NOMO-1 treated with DMSO at 0.1 percent for 48 hours (cell line): ENCODE measurements around the gene PNPLA8.
"Not testable (repeated sequence)": the region's sequence is repeated elsewhere in the genome, so short reads cannot be mapped to it uniquely, and the experiment has no call there.

Source experiments
- DNase-seq: peaks from one replicate; lab custom pipeline; 2025; ENCODE audit not compliant: unreplicated experiment; lab: John Stamatoyannopoulos, UW

PNPLA8 gene

DNA sequence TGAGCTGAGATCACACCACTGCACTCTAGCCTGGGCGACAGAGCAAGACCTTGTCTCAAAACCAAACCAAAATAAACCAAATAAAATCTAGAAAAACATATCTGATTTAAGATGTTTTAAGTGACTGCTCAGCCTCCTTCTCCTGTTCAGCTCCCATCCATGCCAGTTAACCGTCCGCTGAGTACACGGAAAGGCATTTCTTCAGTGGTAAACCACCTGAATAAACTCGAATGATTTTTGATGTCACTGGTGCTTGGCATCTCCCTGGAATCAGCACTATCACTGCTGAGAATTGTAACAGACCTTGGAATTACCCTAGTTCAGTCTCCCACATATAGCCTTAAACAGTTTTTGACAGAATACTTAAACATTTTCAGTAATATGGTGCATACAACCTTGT lies 45.6 kb downstream of the PNPLA8 start:
- DNase-seq = no peak

DNA sequence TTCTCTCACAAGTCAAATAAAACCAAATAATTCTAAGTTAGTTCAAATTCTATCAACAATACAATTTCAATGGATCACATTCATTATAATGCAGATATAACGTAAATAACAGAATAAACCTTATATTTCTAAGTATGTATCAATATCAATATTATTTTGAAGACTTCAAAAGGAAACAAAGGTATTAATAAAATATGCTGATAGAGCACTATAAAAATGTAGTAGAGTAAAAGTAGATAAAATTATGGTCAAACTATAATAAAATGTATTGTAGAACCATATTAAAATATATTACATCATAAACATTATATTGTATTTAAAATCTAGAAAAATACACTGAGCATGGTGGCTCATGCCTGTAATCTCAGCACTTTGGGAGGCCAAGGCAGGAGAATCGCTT lies 46.2 kb downstream of the PNPLA8 start:
- DNase-seq = no peak

DNA sequence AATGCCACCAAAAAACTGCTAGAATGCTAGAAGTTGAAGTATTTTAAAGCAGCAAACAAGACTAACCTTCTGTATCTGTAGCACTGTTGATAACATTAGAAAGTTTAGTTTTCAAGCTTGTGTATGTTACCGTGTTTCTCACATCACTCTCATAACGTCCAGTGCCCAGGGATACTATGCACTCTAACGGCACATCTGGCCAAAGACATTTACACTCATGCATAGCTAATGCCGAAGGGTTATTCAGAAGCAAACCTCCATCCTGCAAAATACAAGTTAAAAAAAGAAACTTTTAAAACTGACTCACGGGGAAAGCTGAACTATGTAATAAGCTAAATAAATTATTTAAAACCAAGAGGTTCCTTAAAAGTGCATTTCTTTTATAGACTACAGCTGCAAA lies 46.8 kb downstream of the PNPLA8 start:
- DNase-seq = no peak

DNA sequence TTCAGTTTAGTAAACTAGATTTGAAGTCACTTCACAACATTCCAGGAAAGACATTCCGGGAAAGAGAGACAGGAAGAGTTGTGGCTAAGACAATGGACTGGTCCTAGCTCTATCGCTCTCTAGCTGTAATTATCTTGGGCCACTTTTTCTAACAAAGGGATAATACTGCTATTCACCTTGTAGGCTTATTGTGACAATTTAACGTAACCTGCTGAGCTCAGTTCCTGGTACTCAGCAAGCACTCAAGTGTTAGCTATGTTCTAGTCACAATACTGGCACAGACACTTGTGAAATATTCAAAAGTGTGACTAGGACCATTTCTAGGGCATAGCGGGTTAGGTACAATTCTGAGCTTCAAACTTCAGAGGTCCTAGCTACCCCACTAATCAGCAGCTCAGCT lies 57.7 kb downstream of the PNPLA8 start:
- DNase-seq = no peak

DNA sequence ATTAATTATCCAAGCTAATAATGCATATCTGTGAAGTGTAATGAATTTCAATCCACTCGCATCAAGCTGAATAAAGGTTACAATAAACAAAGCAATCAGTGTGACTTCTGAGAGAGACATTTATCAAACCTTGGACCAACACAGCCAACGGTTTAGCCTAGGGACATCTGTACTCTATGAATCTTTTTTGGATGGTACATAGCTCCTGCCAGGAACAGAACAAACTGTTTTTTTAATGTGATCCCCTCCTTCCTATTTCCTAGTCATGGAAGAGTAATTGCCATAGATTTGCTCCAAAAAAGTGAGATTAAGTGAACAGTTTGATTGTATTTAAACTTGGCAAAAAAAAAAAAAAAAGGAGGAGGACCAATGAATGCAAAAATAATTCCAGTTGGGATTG lies 58.5 kb downstream of the PNPLA8 start:
- DNase-seq = no peak

DNA sequence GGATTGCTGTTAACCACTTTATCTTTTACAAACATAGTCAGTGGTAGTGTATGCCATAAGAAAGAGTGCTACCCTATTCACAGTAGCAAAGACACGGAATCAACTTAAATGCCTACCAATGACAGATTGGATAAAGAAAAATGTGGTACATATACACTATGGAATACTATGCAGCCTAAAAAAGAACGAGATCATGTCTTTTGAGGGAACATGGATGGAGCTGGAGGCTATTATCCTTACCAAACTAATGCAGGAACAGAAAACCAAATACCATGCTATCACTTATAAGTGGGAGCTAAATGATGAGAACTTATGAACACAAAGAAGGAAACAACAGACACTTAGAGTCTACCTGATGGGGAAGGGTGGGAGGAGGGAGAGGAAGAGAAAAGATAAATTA lies 59.6 kb downstream of the PNPLA8 start:
- DNase-seq = not testable (repeated sequence)

DNA sequence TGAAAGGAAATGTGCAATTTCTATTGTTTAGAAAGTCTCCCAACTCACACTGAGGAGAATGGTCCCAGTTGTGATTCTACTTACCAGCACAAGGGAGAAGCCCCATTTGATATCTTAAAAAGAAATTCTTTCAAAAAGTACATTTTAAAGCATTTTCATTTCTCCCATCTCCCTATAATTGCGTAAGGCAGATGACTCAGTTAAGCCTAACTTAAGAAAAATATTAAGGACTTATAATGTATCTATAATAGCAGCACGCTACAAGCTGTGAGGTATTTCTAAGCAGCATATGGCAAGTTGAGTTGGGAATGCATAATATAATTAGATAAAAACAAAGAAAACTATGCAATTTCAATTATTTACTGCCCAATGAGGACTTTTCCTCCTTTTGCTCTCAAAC lies 61.2 kb downstream of the PNPLA8 start:
- no peak for DNase-seq

DNA sequence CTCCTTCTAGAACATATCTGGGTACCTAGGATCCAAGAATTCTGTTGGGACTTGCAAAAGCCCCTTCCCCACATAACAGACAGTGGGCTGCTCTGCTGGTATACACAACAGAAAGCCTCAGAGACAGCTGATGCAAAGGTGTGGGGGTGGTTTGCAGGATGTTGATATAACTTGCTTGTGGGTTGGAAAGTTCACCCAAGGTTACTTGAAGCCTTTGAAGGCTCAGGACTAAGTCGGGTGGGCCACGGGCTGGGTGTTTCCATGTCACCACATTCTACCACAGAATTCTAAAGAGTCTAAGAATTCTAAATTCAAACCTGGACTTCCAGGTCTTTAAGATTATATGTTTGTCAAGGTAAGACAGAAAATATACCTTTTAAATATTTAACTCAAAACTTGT lies 62.3 kb downstream of the PNPLA8 start:
- no peak for DNase-seq

GRCh38 chr7:108461840-108462239 lies 64.1 kb downstream of the PNPLA8 start:
- no peak for DNase-seq

DNA sequence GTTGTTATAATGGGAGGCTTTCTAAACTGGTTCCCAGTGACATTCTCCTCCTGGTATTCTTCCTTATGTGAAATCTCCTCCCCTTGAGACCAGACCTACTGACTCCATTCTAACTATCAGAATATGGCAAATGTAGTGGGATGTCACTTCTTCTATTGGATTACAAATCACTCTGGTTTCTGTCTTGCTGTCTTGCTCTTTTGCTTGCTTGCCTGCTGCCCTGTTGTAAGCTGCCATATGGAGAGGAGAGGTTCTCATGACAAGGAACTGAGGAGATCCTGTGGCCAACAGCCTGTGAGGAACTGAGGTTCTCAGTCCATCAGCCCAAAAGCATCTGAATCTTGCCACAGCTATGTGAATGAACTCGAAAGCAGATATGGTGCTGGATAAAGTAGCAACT lies 65.0 kb downstream of the PNPLA8 start:
- DNase-seq = no peak

GRCh38 chr7:108459922-108460551 lies 65.9 kb downstream of the PNPLA8 start:
- no peak for DNase-seq

- no peak for DNase-seq
Observed at GRCh38 chr7:108457871-108458270, 68.1 kb downstream of the PNPLA8 start.

DNA sequence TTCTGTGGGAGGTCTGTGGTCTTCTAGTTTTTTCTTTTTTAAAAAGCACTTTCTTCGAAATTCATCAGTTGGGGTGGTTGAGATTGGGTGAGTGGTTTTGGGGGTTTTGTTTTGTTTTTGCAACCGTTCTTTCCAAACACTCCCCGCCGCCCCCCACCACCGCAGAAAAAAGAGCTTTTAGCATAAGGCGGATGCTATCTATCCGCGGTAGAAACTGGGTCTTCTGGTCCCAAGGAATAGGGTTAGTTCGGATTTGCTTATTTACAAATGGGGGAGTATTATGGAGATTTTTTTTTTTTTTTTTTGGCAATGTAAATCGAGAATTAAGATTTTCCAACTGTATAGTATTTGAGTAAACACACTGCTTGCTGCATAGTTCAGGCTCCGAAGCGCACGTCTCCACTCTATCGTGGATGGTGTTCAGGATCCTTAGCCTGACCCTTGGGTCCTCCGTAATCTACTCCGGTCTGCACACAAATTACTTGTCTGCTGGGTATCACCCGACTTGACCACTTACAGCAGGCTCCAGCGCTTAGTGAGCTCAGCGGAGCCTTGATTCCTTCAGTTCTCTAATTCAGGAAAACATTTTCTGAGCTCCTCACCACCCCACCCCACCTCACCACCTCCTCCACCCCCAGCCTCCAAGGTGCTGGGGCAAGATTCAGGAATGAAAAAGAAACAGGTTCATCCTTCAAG lies 68.9 kb downstream of the PNPLA8 start:
- no peak for DNase-seq

DNA sequence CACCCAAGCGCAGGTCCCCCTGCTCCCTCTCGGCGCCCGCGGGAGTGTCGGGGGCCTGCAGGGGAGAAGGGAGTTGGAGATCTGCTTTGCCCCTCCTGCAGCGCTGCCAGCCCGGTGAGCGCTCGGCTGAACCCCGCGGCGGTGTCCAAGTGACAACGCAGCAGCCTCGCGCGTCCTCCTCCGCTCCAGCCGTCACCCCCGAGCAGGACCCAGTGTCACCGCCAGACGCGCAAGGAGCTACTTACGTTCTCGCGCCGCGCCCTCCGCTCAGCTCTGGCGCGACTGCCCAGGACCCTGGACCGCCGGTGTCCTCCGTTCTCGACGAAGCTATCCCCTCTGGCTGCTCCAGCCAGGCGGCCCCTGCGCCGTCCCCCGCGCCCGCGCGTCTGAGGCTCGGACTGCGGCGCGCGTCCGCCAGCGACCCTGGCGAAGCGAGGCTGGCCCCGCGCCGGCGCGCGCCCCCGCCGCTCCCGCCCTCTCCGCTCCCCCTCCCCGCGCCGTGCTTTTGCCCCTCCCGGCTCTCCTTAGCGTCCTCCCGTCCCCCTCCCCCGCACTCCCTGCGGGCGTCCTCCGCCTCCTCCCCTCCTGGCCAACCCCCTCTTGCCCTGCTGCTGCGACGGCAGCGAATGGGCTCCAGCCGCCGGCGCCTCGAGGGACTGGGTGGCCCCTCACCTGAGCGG lies 69.8 kb downstream of the PNPLA8 start, which contains the start of gene NRCAM:
TSS of gene NRCAM (minus strand) at position 439 of the 680 bp plus-strand sequence. CDS start 216,372 bp downstream, outside the sequence.
- no peak for DNase-seq

DNA sequence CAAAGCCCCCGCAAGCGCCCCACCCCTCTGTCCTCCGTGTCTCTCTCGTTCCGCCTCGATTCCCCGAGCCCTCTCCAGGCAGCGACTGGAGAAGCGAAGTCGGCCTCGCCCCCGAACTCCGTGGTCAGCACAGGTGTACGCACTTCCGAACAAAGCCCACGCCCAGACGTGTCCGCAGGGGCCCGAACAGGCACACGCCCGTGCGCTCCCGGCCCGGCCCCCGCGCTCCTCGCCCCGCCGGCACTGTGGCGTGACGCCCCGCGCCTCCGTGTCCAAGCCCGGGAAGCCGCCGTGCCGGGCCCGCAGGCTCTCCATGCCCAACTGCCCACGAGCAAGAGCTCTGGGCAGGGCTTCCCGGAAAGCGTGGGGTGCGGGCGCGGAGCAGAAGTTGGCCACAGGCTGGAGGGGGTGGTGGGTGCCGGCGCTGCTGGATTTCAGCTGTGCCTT lies 70.4 kb downstream of the PNPLA8 start:
- DNase-seq = no peak

- DNase-seq = no peak
Observed at GRCh38 chr7:108454674-108455550, 71.0 kb downstream of the PNPLA8 start.

DNA sequence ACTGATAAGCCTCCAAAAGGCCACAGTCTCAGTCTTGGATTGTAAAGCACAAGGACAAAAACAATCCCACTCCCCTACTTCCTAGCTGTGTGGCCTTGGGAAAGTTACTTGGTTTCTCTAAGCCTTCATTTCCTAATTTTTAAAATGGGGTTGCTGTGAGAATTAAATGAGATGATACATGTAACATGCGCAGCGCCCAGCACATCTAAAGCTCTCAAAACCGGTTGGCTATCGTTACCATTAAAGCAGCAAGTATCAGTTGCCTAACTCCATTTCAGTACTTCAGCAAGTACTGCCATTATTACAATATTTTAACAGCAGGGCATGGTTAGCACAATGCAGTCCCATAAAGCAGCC lies 71.6 kb downstream of the PNPLA8 start:
- no peak for DNase-seq

- DNase-seq = no peak
Observed at GRCh38 chr7:108453320-108453719, 72.6 kb downstream of the PNPLA8 start.

DNA sequence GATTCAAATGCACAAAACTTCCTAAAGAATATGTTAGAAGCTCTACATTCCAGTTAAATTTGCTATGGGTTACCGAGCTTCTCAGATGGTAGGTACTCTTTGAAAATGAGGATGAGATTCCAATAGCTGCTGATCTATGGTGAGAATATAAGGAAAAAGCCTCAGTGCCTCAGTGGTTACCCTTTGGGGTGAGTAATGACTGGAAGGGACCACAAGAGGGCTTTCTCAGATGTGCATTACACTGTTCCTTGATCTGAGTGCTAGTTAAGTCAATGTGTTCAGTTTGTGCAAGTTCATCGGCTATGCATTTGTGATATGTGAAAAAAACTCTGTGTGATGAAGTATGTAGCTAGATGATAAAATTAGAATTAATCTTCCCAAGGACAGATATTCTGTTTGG lies 73.2 kb downstream of the PNPLA8 start:
- peak; percentile 16 for DNase-seq

DNA sequence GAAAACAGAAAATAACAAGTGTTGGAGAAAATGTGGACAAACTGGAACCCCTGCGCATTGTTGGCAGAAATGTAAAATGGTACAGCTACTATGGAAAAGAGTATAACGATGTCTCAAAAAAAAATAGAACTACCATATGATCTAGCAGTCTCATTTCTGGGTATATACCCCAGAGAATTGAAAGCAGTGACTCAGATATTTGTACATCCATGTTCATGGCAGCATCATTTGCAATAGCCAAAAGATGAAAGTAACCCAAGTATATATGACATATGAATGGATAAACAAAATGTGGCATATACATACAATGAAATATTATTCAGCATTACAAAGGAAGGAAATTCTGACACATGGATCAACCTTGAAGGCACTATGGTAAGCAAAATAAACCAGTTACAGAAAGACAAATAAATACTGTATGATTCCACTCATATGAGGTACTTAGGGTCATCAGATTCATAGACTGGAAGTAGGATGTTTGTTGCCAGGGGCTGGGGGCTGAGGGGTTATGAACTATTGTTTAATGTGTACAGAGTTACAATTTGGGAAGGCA lies 74.6 kb downstream of the PNPLA8 start:
- no peak for DNase-seq

- no peak for DNase-seq
Observed at GRCh38 chr7:108450160-108450559, 75.8 kb downstream of the PNPLA8 start.
